MM.1S (cell line): ENCODE data around the gene ALKBH2.
A peak's percentile ranks its signal among the peaks of the same experiment; 100 is the strongest.

ENCODE experiments used
- DNase-seq: peaks from one replicate; pipeline ENCODE4 v3.0.0-alpha.2; 2015
- H2AFZ ChIP-seq: fragments of 300-600 bp; sonication (generic); 2 replicates; pipeline ENCODE4 v1.6.0; 2016; ENCODE audit warnings: antibody characterized with exemption, low read length
- H3F3A ChIP-seq: fragments of 300-600 bp; sonication (generic); 2 replicates; pipeline ENCODE4 v1.6.1; 2016; ENCODE audit warnings: mild to moderate bottlenecking, antibody characterized with exemption, low read length, moderate library complexity, mixed read lengths; ENCODE audit not compliant: insufficient read depth
- H3K27ac ChIP-seq: fragments of 300-600 bp; sonication (generic); 2 replicates; pipeline ENCODE4 v1.5.1; 2016; ENCODE audit warnings: mild to moderate bottlenecking, low read length
- H3K27me3 ChIP-seq: fragments of 300-600 bp; sonication (generic); replicated peaks from 2 replicates; pipeline ENCODE4 v1.6.0; 2016; ENCODE audit warnings: low read length; ENCODE audit not compliant: insufficient read depth
- H3K36me3 ChIP-seq: fragments of 300-600 bp; sonication (generic); replicated peaks from 2 replicates; pipeline ENCODE4 v1.6.1; 2016; ENCODE audit warnings: mild to moderate bottlenecking, low read length, mixed read lengths; ENCODE audit not compliant: insufficient read depth
- H3K4me1 ChIP-seq: fragments of 300-600 bp; sonication (generic); 2 replicates; pipeline ENCODE4 v1.6.1; 2016; ENCODE audit warnings: low read length, mixed read lengths
- H3K4me2 ChIP-seq: fragments of 300-600 bp; sonication (generic); 2 replicates; pipeline ENCODE4 v1.6.0; 2016; ENCODE audit warnings: low read depth, low read length
- H3K4me3 ChIP-seq: fragments of 300-600 bp; sonication (generic); 2 replicates; pipeline ENCODE4 v1.5.1; 2016; ENCODE audit warnings: low read length, mixed read lengths
- H3K79me2 ChIP-seq: fragments of 300-600 bp; sonication (generic); 2 replicates; pipeline ENCODE4 v1.6.1; 2016; ENCODE audit warnings: mixed run types, low read length, mixed read lengths
- H3K9ac ChIP-seq: fragments of 300-600 bp; sonication (generic); 2 replicates; pipeline ENCODE4 v1.6.1; 2016; ENCODE audit warnings: low read length, mixed read lengths
- H3K9me2 ChIP-seq: fragments of 300-600 bp; sonication (generic); replicated peaks from 2 replicates; pipeline ENCODE4 v1.6.1; 2016; ENCODE audit warnings: mild to moderate bottlenecking, low read length, mixed read lengths; ENCODE audit not compliant: insufficient read depth
- H3K9me3 ChIP-seq: fragments of 300-600 bp; sonication (generic); replicated peaks from 2 replicates; pipeline ENCODE4 v1.6.1; 2016; ENCODE audit warnings: mild to moderate bottlenecking, low read length, mixed read lengths; ENCODE audit not compliant: insufficient read depth
- H4K20me1 ChIP-seq: fragments of 300-600 bp; sonication (generic); 2 replicates; pipeline ENCODE4 v1.6.1; 2016; ENCODE audit warnings: mild to moderate bottlenecking, low read length, moderate library complexity, mixed read lengths; ENCODE audit not compliant: insufficient read depth
- EZH2 ChIP-seq: fragments of 300-600 bp; sonication (generic); optimal IDR thresholded peaks from 2 replicates; pipeline ENCODE3; 2017; ENCODE audit warnings: low read depth, mild to moderate bottlenecking, antibody characterized with exemption, low read length, mixed read lengths
- EZH2phosphoT487 ChIP-seq: fragments of 300-600 bp; sonication (generic); IDR thresholded peaks from 2 replicates; pipeline ENCODE4 v1.6.1; 2018; ENCODE audit warnings: antibody characterized with exemption, low read length
- TF ChIP-seq, protein P1 (sequence below): fragments of 300-600 bp; sonication (generic); IDR thresholded peaks from 2 replicates; pipeline ENCODE4 v1.5.1; 2016; ENCODE audit warnings: antibody characterized with exemption, low read length, mixed read lengths

The ALKBH2 gene

GRCh38 chr12:109092497-109093021 is 713 bp downstream of the ALKBH2 start:
- H2AFZ ChIP-seq: peak overlapping the region; percentile 91
- H3K9me3 ChIP-seq: no peaks in the 10 kb centered on the region
- peaks cover 19% of the 10 kb centered on the region for H3K4me1 ChIP-seq
- H3K79me2 ChIP-seq: peaks cover 28% of the 10 kb centered on the region
- no peaks in the 10 kb centered on the region for H3K27me3 ChIP-seq
- peak overlapping the region; percentile 80 for H3K9ac ChIP-seq
- no peaks in the 10 kb centered on the region for H3K9me2 ChIP-seq
- H3K36me3 ChIP-seq: no peaks in the 10 kb centered on the region
- H3K4me3 ChIP-seq: peak overlapping the region; percentile 86
- peak overlapping the region; percentile 99 for H3K4me2 ChIP-seq
- peak overlapping the region; percentile 41; the same call in 1 of the 2 replicates for H3K27ac ChIP-seq
- TF ChIP-seq, protein P1, sequence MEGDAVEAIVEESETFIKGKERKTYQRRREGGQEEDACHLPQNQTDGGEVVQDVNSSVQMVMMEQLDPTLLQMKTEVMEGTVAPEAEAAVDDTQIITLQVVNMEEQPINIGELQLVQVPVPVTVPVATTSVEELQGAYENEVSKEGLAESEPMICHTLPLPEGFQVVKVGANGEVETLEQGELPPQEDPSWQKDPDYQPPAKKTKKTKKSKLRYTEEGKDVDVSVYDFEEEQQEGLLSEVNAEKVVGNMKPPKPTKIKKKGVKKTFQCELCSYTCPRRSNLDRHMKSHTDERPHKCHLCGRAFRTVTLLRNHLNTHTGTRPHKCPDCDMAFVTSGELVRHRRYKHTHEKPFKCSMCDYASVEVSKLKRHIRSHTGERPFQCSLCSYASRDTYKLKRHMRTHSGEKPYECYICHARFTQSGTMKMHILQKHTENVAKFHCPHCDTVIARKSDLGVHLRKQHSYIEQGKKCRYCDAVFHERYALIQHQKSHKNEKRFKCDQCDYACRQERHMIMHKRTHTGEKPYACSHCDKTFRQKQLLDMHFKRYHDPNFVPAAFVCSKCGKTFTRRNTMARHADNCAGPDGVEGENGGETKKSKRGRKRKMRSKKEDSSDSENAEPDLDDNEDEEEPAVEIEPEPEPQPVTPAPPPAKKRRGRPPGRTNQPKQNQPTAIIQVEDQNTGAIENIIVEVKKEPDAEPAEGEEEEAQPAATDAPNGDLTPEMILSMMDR: no peak
- no peak for TF ChIP-seq EZH2phosphoT487
- no peak for TF ChIP-seq EZH2
- H4K20me1 ChIP-seq: no peaks in the 10 kb centered on the region
- no peak for DNase-seq
- no peaks in the 10 kb centered on the region for H3F3A ChIP-seq

DNA sequence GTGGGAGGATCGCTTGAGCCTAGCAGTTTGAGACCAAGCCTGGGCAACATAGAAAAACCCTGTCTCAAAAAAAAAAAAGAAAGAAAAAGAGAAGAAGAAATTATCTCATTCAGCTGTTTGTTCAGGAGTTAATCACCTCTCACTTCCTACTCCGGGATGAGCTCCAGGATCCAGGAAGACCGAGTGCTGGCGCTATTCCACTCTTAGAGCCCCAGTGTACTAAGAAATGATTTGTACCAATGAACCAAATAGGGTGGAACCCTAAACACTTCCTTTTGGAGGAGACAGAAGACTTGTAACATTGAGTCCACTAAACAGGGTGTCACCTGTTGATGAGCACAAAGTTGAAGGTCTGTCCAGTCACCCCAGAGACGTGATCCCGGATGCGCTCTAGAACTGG is 3.6 kb downstream of the ALKBH2 start:
- Histone ChIP-seq H3K4me1 (peaks cover 19% of the 10 kb centered on the region), H3K4me2 (no peak overlapping the region)
- DNase-seq: no peak

GRCh38 chr12:109088818-109089217 is 4.5 kb downstream of the ALKBH2 start:
- no peaks in the 10 kb centered on the region for H3F3A ChIP-seq
- peaks cover 18% of the 10 kb centered on the region for H3K4me1 ChIP-seq
- TF ChIP-seq EZH2phosphoT487 (no peak), EZH2 (no peak)
- TF ChIP-seq, protein P1: no peak
- no peaks in the 10 kb centered on the region for H3K27me3 ChIP-seq
- no peak overlapping the region for H3K27ac ChIP-seq
- no peak overlapping the region for H3K4me2 ChIP-seq
- H3K36me3 ChIP-seq: no peaks in the 10 kb centered on the region
- H3K9me2 ChIP-seq: no peaks in the 10 kb centered on the region
- peaks cover 28% of the 10 kb centered on the region for H3K79me2 ChIP-seq
- DNase-seq: no peak
- H3K4me3 ChIP-seq: no peak overlapping the region
- no peak overlapping the region for H3K9ac ChIP-seq
- H3K9me3 ChIP-seq: no peaks in the 10 kb centered on the region
- no peak overlapping the region for H2AFZ ChIP-seq
- no peaks in the 10 kb centered on the region for H4K20me1 ChIP-seq

More for the DNA sequence above, 3.6 kb downstream of the ALKBH2 start:
- no peak for TF ChIP-seq EZH2phosphoT487
- TF ChIP-seq EZH2: no peak
- TF ChIP-seq, protein P1: no peak
- no peaks in the 10 kb centered on the region for H4K20me1 ChIP-seq
- no peak overlapping the region for H3K4me3 ChIP-seq
- H3K9me2 ChIP-seq: no peaks in the 10 kb centered on the region
- no peak overlapping the region for H3K27ac ChIP-seq
- no peaks in the 10 kb centered on the region for H3K9me3 ChIP-seq
- no peak overlapping the region for H3K9ac ChIP-seq
- H3K36me3 ChIP-seq: no peaks in the 10 kb centered on the region
- no peaks in the 10 kb centered on the region for H3F3A ChIP-seq
- H3K79me2 ChIP-seq: peaks cover 28% of the 10 kb centered on the region
- no peaks in the 10 kb centered on the region for H3K27me3 ChIP-seq
- no peak overlapping the region for H2AFZ ChIP-seq
